Stimulated activated CD4-positive, alpha-beta T cell treated with anti-CD3 and anti-CD28 coated beads, Interleukin-2, amount 100 ng/mL, for 24 hours (primary cell): ENCODE data around the gene MEGF11.

Experiments
- DNase-seq, 2 donors: peaks; one replicate each; pipeline ENCODE4 v3.0.0-alpha.2; 2020

MEGF11 gene

GRCh38 chr15:66238318-66238717, 15.2 kb downstream of the MEGF11 start:
- DNase-seq: no peak

GRCh38 chr15:66237513-66238235, 15.9 kb downstream of the MEGF11 start:
- DNase-seq: no peak

- DNase-seq: no peak
Measured at GRCh38 chr15:66236806-66237375, 16.7 kb downstream of the MEGF11 start.

- no peak for DNase-seq
Measured at GRCh38 chr15:66235866-66236265, 17.7 kb downstream of the MEGF11 start.

GRCh38 chr15:66234798-66235197, 18.8 kb downstream of the MEGF11 start:
- no peak for DNase-seq

GRCh38 chr15:66233487-66234415, 19.8 kb downstream of the MEGF11 start:
- DNase-seq: peak in 1 of 2 donors; percentile 18

- no peak for DNase-seq
Measured at GRCh38 chr15:66232267-66232625, 21.3 kb downstream of the MEGF11 start.

GRCh38 chr15:66231394-66232266, 21.9 kb downstream of the MEGF11 start:
- no peak for DNase-seq

GRCh38 chr15:66229790-66230465, 23.6 kb downstream of the MEGF11 start:
- DNase-seq: no peak

- DNase-seq: no peak
Measured at GRCh38 chr15:66228807-66229735, 24.5 kb downstream of the MEGF11 start.

- no peak for DNase-seq
Measured at GRCh38 chr15:66226736-66227135, 26.8 kb downstream of the MEGF11 start.

GRCh38 chr15:66225656-66226274, 27.8 kb downstream of the MEGF11 start:
- DNase-seq: no peak

GRCh38 chr15:66224946-66225345, 28.6 kb downstream of the MEGF11 start:
- DNase-seq: no peak

- DNase-seq: no peak
Measured at GRCh38 chr15:66222273-66223198, 31.0 kb downstream of the MEGF11 start.

- DNase-seq: no peak
Measured at GRCh38 chr15:66221126-66221525, 32.4 kb downstream of the MEGF11 start.

- no peak for DNase-seq
Measured at GRCh38 chr15:66220601-66221000, 32.9 kb downstream of the MEGF11 start.

- DNase-seq: no peak
Measured at GRCh38 chr15:66219339-66219738, 34.2 kb downstream of the MEGF11 start.

- DNase-seq: no peak
Measured at GRCh38 chr15:66216806-66217205, 36.7 kb downstream of the MEGF11 start.

GRCh38 chr15:66215811-66216210, 37.7 kb downstream of the MEGF11 start:
- DNase-seq: no peak
